ENCODE data around the gene CSNK1A1. TPM values are rescaled to one million over a fixed set of nuclear protein-coding genes. Genes with fewer than 3 reads are reported as not detected.
"Not testable (repeated sequence)": the region's sequence is repeated elsewhere in the genome, so short reads cannot be mapped to it uniquely, and the experiment has no call there.

CSNK1A1 gene
- total RNA-seq, 4 donors from 2014 or later: 101 to 326 (median 205) TPM

DNA sequence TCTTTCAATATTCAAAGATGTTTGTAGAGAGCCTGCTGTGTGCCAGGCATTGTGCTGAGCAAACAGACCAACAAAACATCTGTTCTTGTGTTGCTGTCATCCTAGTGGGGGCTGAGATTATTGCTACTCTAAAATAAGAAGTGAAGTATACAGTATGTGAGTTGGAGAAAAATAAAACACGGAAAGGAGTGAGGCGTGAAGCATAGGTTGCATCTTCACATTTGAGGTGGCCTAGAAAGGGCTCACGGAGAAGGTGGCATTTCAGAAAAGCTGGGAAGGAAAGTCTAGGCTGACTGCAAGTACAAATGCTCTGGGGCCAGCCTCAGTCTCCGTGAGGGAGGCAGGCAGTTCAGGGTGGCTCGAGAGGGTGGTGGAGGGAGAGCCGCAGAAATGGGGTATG is 80.3 kb downstream of the CSNK1A1 start:
- Histone ChIP-seq H3K4me1 (no peaks in the 10 kb centered on the region), H3K27ac (no peak overlapping the region), H3K4me3 (no peak overlapping the region), H3K36me3 (no peaks in the 10 kb centered on the region), H3K9me3 (no peaks in the 10 kb centered on the region), H3K27me3 (no peaks in the 10 kb centered on the region)
- DNase-seq: no peak
- intact Hi-C loops (cut with DNase I; ENCODE audit: low total_unique reads): no loop called here
- TF ChIP-seq POLR2A (IDR thresholded peaks at IDR 0.05) (no peak), CTCF (IDR thresholded peaks at IDR 0.05) (no peak)

- no peaks in the 10 kb centered on the region for H3K27me3 ChIP-seq
- TF ChIP-seq CTCF (IDR thresholded peaks at IDR 0.05) (no peak), POLR2A (IDR thresholded peaks at IDR 0.05) (no peak)
- H3K36me3 ChIP-seq: no peaks in the 10 kb centered on the region
- H3K4me1 ChIP-seq: peaks cover 0 to 12% of the 10 kb centered on the region in 2 donors
- H3K4me3 ChIP-seq: no peak overlapping the region
- intact Hi-C loops (cut with DNase I; ENCODE audit: low total_unique reads): no loop called here
- H3K9me3 ChIP-seq: no peaks in the 10 kb centered on the region
- no peak overlapping the region for H3K27ac ChIP-seq
- peak in 1 of 2 donors; percentile 43 for DNase-seq
These were observed 84.7 kb downstream of the CSNK1A1 start for GRCh38 chr5:149466457-149466972.

- H3K4me3 ChIP-seq: no peak overlapping the region
- TF ChIP-seq POLR2A (IDR thresholded peaks at IDR 0.05): no peak
These were observed 86.3 kb downstream of the CSNK1A1 start for GRCh38 chr5:149464796-149465489.

DNA sequence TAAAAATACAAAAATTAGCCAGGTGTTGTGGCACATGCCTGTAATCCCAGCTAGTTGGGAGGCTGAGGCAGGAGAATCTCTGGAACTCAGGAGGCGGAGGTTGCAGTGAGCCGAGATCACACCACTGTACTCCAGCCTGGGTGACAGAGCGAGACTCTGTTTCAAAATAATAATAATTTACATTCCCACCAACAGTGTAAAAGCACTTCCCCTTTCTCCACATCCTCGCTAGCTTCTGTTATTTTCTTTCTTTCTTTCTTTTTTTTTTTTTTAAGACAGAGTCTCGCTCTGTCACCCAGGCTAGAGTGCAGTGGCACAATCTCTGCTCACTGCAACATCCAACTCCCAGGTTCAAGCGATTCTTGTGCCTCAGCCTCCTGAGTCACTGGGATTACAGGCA is 89.3 kb downstream of the CSNK1A1 start:
- DNase-seq; H3K27me3 ChIP-seq; H3K4me3 ChIP-seq; H3K27ac ChIP-seq; H3K36me3 ChIP-seq; intact Hi-C loops (cut with DNase I; ENCODE audit: low total_unique reads); H3K9me3 ChIP-seq: not testable (repeated sequence)
- H3K4me1 ChIP-seq: peaks cover 0 to 12% of the 10 kb centered on the region in 2 donors

More at GRCh38 chr5:149464796-149465489, 86.3 kb downstream of the CSNK1A1 start:
- no peaks in the 10 kb centered on the region for H3K27me3 ChIP-seq
- peaks cover 0 to 12% of the 10 kb centered on the region in 2 donors for H3K4me1 ChIP-seq
- peak overlapping the region; percentile 66 to 81 for H3K27ac ChIP-seq
- intact Hi-C loops (cut with DNase I; ENCODE audit: low total_unique reads): no loop called here
- no peaks in the 10 kb centered on the region for H3K9me3 ChIP-seq
- H3K36me3 ChIP-seq: no peaks in the 10 kb centered on the region
- peak in 1 of 2 donors; percentile 68 for DNase-seq

GRCh38 chr5:149459891-149460290 is 91.3 kb downstream of the CSNK1A1 start:
- DNase-seq: no peak
- TF ChIP-seq POLR2A (IDR thresholded peaks at IDR 0.05): no peak
- no peak for TF ChIP-seq CTCF (IDR thresholded peaks at IDR 0.05)
- no peak overlapping the region for H3K27ac ChIP-seq
- no peak overlapping the region for H3K4me3 ChIP-seq
- no peaks in the 10 kb centered on the region for H3K9me3 ChIP-seq
- H3K27me3 ChIP-seq: no peaks in the 10 kb centered on the region
- peaks cover 0 to 7% of the 10 kb centered on the region in 2 donors for H3K4me1 ChIP-seq
- intact Hi-C loops (cut with DNase I; ENCODE audit: low total_unique reads): no loop called here
- H3K36me3 ChIP-seq: no peaks in the 10 kb centered on the region

- Histone ChIP-seq H3K27ac (peak overlapping the region; percentile 85 to 86), H3K36me3 (no peaks in the 10 kb centered on the region), H3K9me3 (no peaks in the 10 kb centered on the region), H3K27me3 (no peaks in the 10 kb centered on the region), H3K4me1 (peaks cover 6 to 8% of the 10 kb centered on the region in 2 donors), H3K4me3 (no peak overlapping the region)
- no peak for DNase-seq
- intact Hi-C loops (cut with DNase I; ENCODE audit: low total_unique reads): no loop called here
- TF ChIP-seq POLR2A (IDR thresholded peaks at IDR 0.05) (no peak), CTCF (IDR thresholded peaks at IDR 0.05) (no peak)
These were observed 93.9 kb downstream of the CSNK1A1 start for GRCh38 chr5:149457393-149457763.

Data from uterus (tissue), 4 donors.